Endothelial cell of umbilical vein (primary cell): ENCODE data around the gene PLXND1. TPM values are rescaled to one million over a fixed set of nuclear protein-coding genes. Genes with fewer than 3 reads are reported as not detected.

Source experiments
- BruUV-seq: library from RNA; stranded (reverse); fragments of 400-500 nt; replicated peaks from 2 replicates; lab custom pipeline; 2021; lab: Mats Ljungman, UMichigan
- CTCF ChIA-PET: fragments of 300-600, 350-600 bp; sonication (Branson Sonifier 250); formaldehyde crosslinking; loops from one replicate; lab custom pipeline; 2021; ENCODE audit warnings: antibody characterized with exemption, inconsistent platforms; lab: Charles Lee
- POLR2A ChIA-PET: fragments of 300-600, 350-600 bp; sonication (Branson Sonifier 250); formaldehyde crosslinking; loops from one replicate; lab custom pipeline; 2021; ENCODE audit warnings: antibody characterized with exemption, inconsistent platforms; lab: Charles Lee
- DNase-seq: peaks from one replicate; pipeline ENCODE4 v3.0.0-alpha.2; 2011; ENCODE audit warnings: low read depth, low spot score
- FAIRE-seq: peaks from 2 replicates; lab custom pipeline; 2011; peaks lifted over from hg19 to GRCh38; lab: Jason Lieb, UNC
- H2AFZ ChIP-seq: 2 replicates; pipeline ENCODE4 v1.6.0; 2012; ENCODE audit warnings: low read depth, low read length, control low read depth, inconsistent platforms
- H3K27ac ChIP-seq: 2 replicates; pipeline ENCODE4 v1.5.1; 2011; ENCODE audit warnings: low read depth, mild to moderate bottlenecking, control low read depth, low read length, moderate library complexity; ENCODE audit not compliant: insufficient read depth
- H3K27me3 ChIP-seq, 2 experiments: 2 replicates each; pipeline versions ENCODE4 v1.6.0 to v1.6.1; 2011; ENCODE audit warnings: low read length in 2 of 2, mixed read lengths in 1 of 2; ENCODE audit not compliant: control insufficient read depth in 2 of 2, insufficient read depth in 2 of 2
- H3K36me3 ChIP-seq, 2 experiments: 2 replicates in 1 of 2; 3 replicates in 1 of 2; pipeline ENCODE4 v1.5.1; 2011; ENCODE audit warnings: low read length in 2 of 2, mild to moderate bottlenecking in 1 of 2, moderate library complexity in 1 of 2; ENCODE audit not compliant: control insufficient read depth in 2 of 2, insufficient read depth in 2 of 2; ENCODE audit errors: extremely low read depth in 1 of 2
- H3K4me1 ChIP-seq: 3 replicates; pipeline ENCODE4 v1.5.1; 2011; ENCODE audit warnings: mild to moderate bottlenecking, low read length; ENCODE audit not compliant: control insufficient read depth, insufficient read depth; ENCODE audit errors: extremely low read depth
- H3K4me2 ChIP-seq: 2 replicates; pipeline ENCODE4 v1.6.1; 2011; ENCODE audit warnings: low read length, control low read depth, mixed read lengths; ENCODE audit not compliant: insufficient read depth
- H3K4me3 ChIP-seq, 3 experiments: fragments of 200-600 bp in 1 of 3; sonication (generic), shearing (Covaris generic) in 1 of 3; replicated peaks in 1 of 3; 2 replicates each; pipeline ENCODE4 v1.5.1; 2011 to 2016; ENCODE audit warnings: control low read depth in 3 of 3, low read length in 3 of 3, mild to moderate bottlenecking in 2 of 3, inconsistent platforms in 1 of 3, low read depth in 1 of 3, moderate library complexity in 1 of 3; ENCODE audit not compliant: insufficient read depth in 1 of 3
- H3K79me2 ChIP-seq: 2 replicates; pipeline ENCODE4 v1.6.0; 2012; ENCODE audit warnings: low read length, inconsistent platforms; ENCODE audit not compliant: control insufficient read depth, insufficient read depth
- H3K9ac ChIP-seq: replicated peaks from 2 replicates; pipeline ENCODE3; 2011; ENCODE audit warnings: low read length, control low read depth; ENCODE audit not compliant: insufficient read depth; ENCODE audit errors: extremely low read depth
- H3K9me1 ChIP-seq: replicated peaks from 3 replicates; pipeline ENCODE4 v1.6.0; 2011; ENCODE audit warnings: mild to moderate bottlenecking, low read length; ENCODE audit not compliant: control insufficient read depth, insufficient read depth; ENCODE audit errors: extremely low read depth
- H3K9me3 ChIP-seq: replicated peaks from 2 replicates; pipeline ENCODE4 v1.5.1; 2012; ENCODE audit warnings: low read length, inconsistent platforms; ENCODE audit not compliant: control insufficient read depth, insufficient read depth
- H4K20me1 ChIP-seq: replicated peaks from 2 replicates; pipeline ENCODE3; 2011; ENCODE audit warnings: mild to moderate bottlenecking, low read length; ENCODE audit not compliant: control insufficient read depth, insufficient read depth; ENCODE audit errors: extremely low read depth
- FOS ChIP-seq: IDR thresholded peaks from 2 replicates; pipeline ENCODE4 v1.6.1; 2011; ENCODE audit warnings: mild to moderate bottlenecking, low read length, moderate library complexity, borderline replicate concordance; ENCODE audit not compliant: insufficient read depth
- JUN ChIP-seq: IDR thresholded peaks from 2 replicates; pipeline ENCODE4 v1.6.1; 2011; ENCODE audit warnings: borderline replicate concordance, low read depth; ENCODE audit not compliant: insufficient read length, insufficient read depth
- POLR2AphosphoS5 ChIP-seq: IDR thresholded peaks from 2 replicates; pipeline ENCODE4 v1.6.1; 2012; ENCODE audit warnings: low read depth, mild to moderate bottlenecking, control low read depth, low read length, moderate library complexity; ENCODE audit not compliant: insufficient read depth
- dilution Hi-C: fragments of 300-500 bp; cut with MboI; formaldehyde crosslinking; loops from one replicate; pipeline ENCODE4 v1.15.0; 2019; ENCODE audit warnings: low sequenced_read_pairs; ENCODE audit not compliant: extremely low pct_ligation_motif_present
- intact Hi-C: fragments of 100-400 bp; cut with micrococcal nuclease; formaldehyde crosslinking; loops from one replicate; pipeline ENCODE4 v1.10.0; 2022
- polyA plus RNA-seq, 4 experiments: library from polyadenylated mRNA; depleted of rRNA in 3 of 4; stranded (reverse) in 3 of 4; unstranded in 1 of 4; fragments of >200 nt; gene quantifications; 2 replicates each; pipeline versions ENCODE4 v1.2.1 to v1.2.3, GENCODE V29; 2011 to 2012; ENCODE audit warnings: missing spikeins in 1 of 4
- total RNA-seq: library from RNA; stranded (reverse); gene quantifications from 2 replicates; pipeline ENCODE4 v1.2.3, GENCODE V29; 2021
- TF ChIP-seq, protein P1 (sequence below): IDR thresholded peaks from 2 replicates; pipeline ENCODE4 v1.6.1; 2011; ENCODE audit not compliant: insufficient read depth, insufficient read length

The PLXND1 gene
- total and polyA plus RNA-seq, 2 donors (not counting 3 experiments of a cell fraction or from before 2014, with no cell fraction given) = 300 to 834 TPM

- TF ChIP-seq FOS (no peak), JUN (no peak), POLR2AphosphoS5 (no peak)
- TF ChIP-seq, protein P1, sequence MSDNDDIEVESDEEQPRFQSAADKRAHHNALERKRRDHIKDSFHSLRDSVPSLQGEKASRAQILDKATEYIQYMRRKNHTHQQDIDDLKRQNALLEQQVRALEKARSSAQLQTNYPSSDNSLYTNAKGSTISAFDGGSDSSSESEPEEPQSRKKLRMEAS = no peak
- no peaks in the 10 kb centered on the region for H3K9me3 ChIP-seq
- H3K4me2 ChIP-seq = no peak overlapping the region
- DNase-seq = no peak
- ChIA-PET CTCF (no interaction called here), POLR2A (no interaction called here)
- no peak overlapping the region for H3K27ac ChIP-seq
- BruUV-seq = no TSS peak
- no peaks in the 10 kb centered on the region for H3K27me3 ChIP-seq
- no peak overlapping the region for H3K4me3 ChIP-seq
- intact Hi-C loops = no loop called here
- peaks cover 4% of the 10 kb centered on the region for H3K4me1 ChIP-seq
- H3K9me1 ChIP-seq = no peaks in the 10 kb centered on the region
- no peak for FAIRE-seq
- no peak overlapping the region for H3K9ac ChIP-seq
- no peaks in the 10 kb centered on the region for H3K79me2 ChIP-seq
- H2AFZ ChIP-seq = no peak overlapping the region
- peaks cover 0 to 8% of the 10 kb centered on the region in 2 experiments for H3K36me3 ChIP-seq
- H4K20me1 ChIP-seq = no peaks in the 10 kb centered on the region
- dilution Hi-C loops = no loop called here
Observed at GRCh38 chr3:129520960-129521359, 85.5 kb downstream of the PLXND1 start.

DNA sequence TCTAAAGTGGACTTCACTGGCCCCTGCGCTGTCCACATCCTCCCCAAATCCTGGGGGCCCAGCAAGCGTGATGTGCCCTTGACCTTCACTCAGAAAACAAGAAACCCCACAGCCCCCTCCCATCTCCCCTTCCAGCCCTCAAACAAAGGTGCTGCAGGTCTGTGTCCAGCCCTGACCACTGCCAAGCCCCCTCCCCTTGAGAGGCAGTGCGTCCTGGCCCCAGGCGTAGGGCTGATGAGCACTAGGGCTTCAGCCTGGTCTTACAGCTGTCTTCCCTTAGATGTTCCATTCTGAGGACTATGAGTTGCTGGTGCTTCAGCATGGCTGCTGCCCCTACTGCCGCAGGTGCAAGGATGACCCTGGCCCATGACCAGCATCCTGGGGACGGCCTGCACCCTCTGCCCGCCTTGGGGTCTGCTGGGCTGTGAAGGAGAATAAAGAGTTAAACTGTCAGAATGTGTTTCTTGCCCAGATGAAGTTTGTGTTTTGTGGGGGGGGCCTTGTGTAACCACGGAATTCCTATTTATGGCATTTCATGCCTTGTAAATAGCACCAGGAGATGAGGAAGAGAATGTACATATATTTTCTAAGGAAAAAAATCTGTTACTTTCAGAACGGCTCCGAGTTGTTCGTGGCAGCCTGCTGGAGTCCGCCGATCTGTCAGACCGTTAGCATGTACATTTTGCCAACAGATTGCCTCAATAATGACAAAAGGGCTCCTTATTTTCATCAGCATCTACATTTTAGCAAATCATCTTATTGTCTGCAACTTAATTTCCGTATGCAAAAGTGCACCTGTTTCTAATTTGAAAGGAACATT, 86.4 kb downstream of the PLXND1 start:
- intact Hi-C loops = no loop called here
- Histone ChIP-seq H3K27ac (no peak overlapping the region), H3K9me3 (no peaks in the 10 kb centered on the region), H3K27me3 (no peaks in the 10 kb centered on the region), H3K4me2 (no peak overlapping the region), H3K9ac (no peak overlapping the region), H3K9me1 (no peaks in the 10 kb centered on the region), H2AFZ (no peak overlapping the region), H3K36me3 (peaks cover 0 to 10% of the 10 kb centered on the region in 2 experiments), H3K4me1 (no peaks in the 10 kb centered on the region), H4K20me1 (no peaks in the 10 kb centered on the region), H3K4me3 (no peak overlapping the region), H3K79me2 (no peaks in the 10 kb centered on the region)
- ChIA-PET CTCF (interaction anchor here (1.4 kb wide), 1 partner anchor 15 kb away, joined by 6 read pairs; no protein-coding TSS in a partner anchor), POLR2A (no interaction called here)
- DNase-seq = no peak
- FAIRE-seq = no peak
- dilution Hi-C loops = no loop called here
- no TSS peak for BruUV-seq
- TF ChIP-seq, protein P1 = no peak
